SKM-1 treated with dmso at 0.1 percent for 144 hours (cell line): ENCODE data around the gene CHAT.
"Not testable (repeated sequence)": the region's sequence is repeated elsewhere in the genome, so short reads cannot be mapped to it uniquely, and the experiment has no call there.

Experiments used
- DNase-seq: peaks from one replicate; lab custom pipeline; 2025; ENCODE audit not compliant: unreplicated experiment; lab: John Stamatoyannopoulos, UW

CHAT gene

GRCh38 chr10:49679480-49679893 lies 65.7 kb downstream of the CHAT start, which contains the start of gene C10orf53:
C10orf53 (plus strand) TSS chr10:49679651; CDS start chr10:49679698, 47 bp downstream.
- no peak for DNase-seq

GRCh38 chr10:49682449-49682848 lies 68.6 kb downstream of the CHAT start:
- DNase-seq, result not testable (repeated sequence)

GRCh38 chr10:49682879-49683278 lies 69.0 kb downstream of the CHAT start:
- DNase-seq, result no peak

GRCh38 chr10:49686651-49687050 lies 72.8 kb downstream of the CHAT start:
- DNase-seq, result no peak

GRCh38 chr10:49688261-49688846 lies 74.5 kb downstream of the CHAT start:
- DNase-seq, result no peak

GRCh38 chr10:49688920-49689319 lies 75.1 kb downstream of the CHAT start:
- no peak for DNase-seq

GRCh38 chr10:49689882-49690510 lies 76.2 kb downstream of the CHAT start:
- DNase-seq, result no peak

- no peak for DNase-seq
These were observed 77.0 kb downstream of the CHAT start for GRCh38 chr10:49690698-49691356.

GRCh38 chr10:49691588-49691987 lies 77.8 kb downstream of the CHAT start:
- no peak for DNase-seq

- no peak for DNase-seq
These were observed 80.6 kb downstream of the CHAT start for GRCh38 chr10:49694466-49694865.

GRCh38 chr10:49696311-49696710 lies 82.5 kb downstream of the CHAT start:
- no peak for DNase-seq

GRCh38 chr10:49698679-49699078 lies 84.8 kb downstream of the CHAT start:
- no peak for DNase-seq

- DNase-seq, result no peak
These were observed 86.4 kb downstream of the CHAT start for GRCh38 chr10:49700211-49700610.

GRCh38 chr10:49700997-49701396 lies 87.2 kb downstream of the CHAT start:
- DNase-seq, result no peak

GRCh38 chr10:49707585-49707984 lies 93.7 kb downstream of the CHAT start:
- DNase-seq, result no peak

- no peak for DNase-seq
These were observed 96.1 kb downstream of the CHAT start for GRCh38 chr10:49709934-49710333.

- no peak for DNase-seq
These were observed 97.1 kb downstream of the CHAT start for GRCh38 chr10:49710966-49711365.

- no peak for DNase-seq
These were observed 97.6 kb downstream of the CHAT start for GRCh38 chr10:49711481-49711880.

GRCh38 chr10:49713266-49713665 lies 99.4 kb downstream of the CHAT start:
- no peak for DNase-seq
